ENCODE data around the gene DHCR24. TPM values are rescaled to one million over a fixed set of nuclear protein-coding genes. Genes with fewer than 3 reads are reported as not detected.

The DHCR24 gene
- total and polyA plus RNA-seq, 2 of the 13 experiments (the other 11 are each of a cell fraction or from before 2014, with no cell fraction given), result 374 to 448 TPM

DNA sequence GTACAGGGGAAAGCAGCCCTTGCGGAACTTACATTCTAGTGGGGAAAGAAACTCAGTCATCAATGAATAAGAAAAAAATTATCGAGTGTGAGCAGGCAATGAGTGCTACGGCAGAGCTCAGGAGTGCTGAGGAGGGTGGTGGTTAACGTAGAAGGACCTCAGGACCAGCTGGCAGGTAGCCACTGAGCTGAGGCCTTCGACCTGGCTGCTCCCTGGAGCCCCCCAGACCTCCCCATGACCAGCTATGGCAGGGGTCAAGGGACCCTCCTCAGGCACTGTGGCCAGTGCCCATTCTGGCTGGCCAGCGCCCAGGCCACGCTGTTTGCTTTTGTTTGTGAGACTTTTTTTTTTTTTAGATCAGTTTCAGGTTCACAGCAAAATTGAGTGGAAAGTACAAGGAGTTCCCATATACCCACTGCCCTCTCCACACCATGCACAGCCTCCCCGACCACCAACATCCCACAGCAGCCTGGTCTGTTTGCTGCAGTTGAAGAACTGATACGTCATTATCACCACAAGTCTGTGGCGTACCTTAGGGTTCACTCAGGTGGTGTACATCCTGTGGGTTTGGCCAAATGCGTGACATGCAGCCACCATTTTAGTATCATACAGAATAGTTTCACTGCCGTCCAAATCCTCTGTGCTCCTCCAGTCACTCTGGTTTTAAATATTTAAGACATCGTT, 74.1 kb downstream of the DHCR24 start:
- Histone ChIP-seq H3K27ac (ENCODE audit: extremely low read length, insufficient read depth, low read length) (no peak overlapping the region), H3K9me3 (ENCODE audit: low read length) (no peaks in the 10 kb centered on the region), H4K20me1 (ENCODE audit: insufficient read depth, low read length) (no peaks in the 10 kb centered on the region), H2AFZ (ENCODE audit: low read length) (no peak overlapping the region), H3K27me3 (ENCODE audit: control insufficient read depth in 1 of 2, insufficient read depth in 2 of 2, low read length in 2 of 2) (peaks cover 6 to 44% of the 10 kb centered on the region in 2 experiments; a peak in 4 of 5 replicates), H3K9ac (ENCODE audit: insufficient read depth, low read depth, low read length) (no peak overlapping the region), H3K79me2 (ENCODE audit: insufficient read depth, low read length) (no peaks in the 10 kb centered on the region), H3K36me3 (replicated peaks in 1 of 2; ENCODE audit: control insufficient read depth in 1 of 2, insufficient read depth in 2 of 2, low read length in 2 of 2) (no peaks in the 10 kb centered on the region), H3K4me3 (replicated peaks in 1 of 3; ENCODE audit: insufficient read depth in 1 of 3, low read depth in 2 of 3, low read length in 3 of 3) (no peak overlapping the region), H3K4me2 (ENCODE audit: low read depth, low read length) (no peak overlapping the region), H3K4me1 (ENCODE audit: insufficient read depth, low read length) (peaks cover 46% of the 10 kb centered on the region)
- no TSS peak for BruUV-seq (replicated peaks)
- TF ChIP-seq ZNF792 (CRISPR knock-in tag; IDR thresholded peaks at IDR 0.05) (no peak), ZBTB2 (CRISPR knock-in tag; IDR thresholded peaks at IDR 0.05; ENCODE audit: low read depth) (no peak), ZNF572 (CRISPR knock-in tag; IDR thresholded peaks at IDR 0.05) (no peak), NPAS2 (CRISPR knock-in tag; IDR thresholded peaks at IDR 0.05; ENCODE audit: borderline replicate concordance) (no peak), HNRNPLL (IDR thresholded peaks at IDR 0.05; ENCODE audit: low read depth, low read length, poor library complexity, severe bottlenecking) (no peak), ZNF709 (CRISPR knock-in tag; IDR thresholded peaks at IDR 0.05) (no peak), KDM1A (CRISPR knock-in tag; IDR thresholded peaks at IDR 0.05) (no peak)
- ATAC-seq (no peak), FAIRE-seq (no peak), DNase-seq (ENCODE audit: low spot score) (no peak)
- WGBS (ENCODE audit: low lambda C conversion rate), result 42% methylated on average over 13 of the region's 13 CpGs
- in situ Hi-C loops (cut with HindIII; ENCODE audit: extremely low pct_ligation_motif_present, low pct_unique_long_range_greater_than_20kb) (loop anchor here (5.0 to 10.0 kb wide), 2 partner anchors 141 to 182 kb away; partner anchors contain the start of gene BSND), intact Hi-C loops (cut with micrococcal nuclease; ENCODE audit: unreplicated experiment) (no loop called here)
- CTCF ChIA-PET (ENCODE audit: low intra/inter-chr PET ratio, low total read pairs), result no interaction called here
- POLR2A ChIA-PET, result no interaction called here

Measured in HepG2 (cell line).